Keratinocyte (primary cell): ENCODE data around the gene NRG2.

Experiments
- EZH2 ChIP-seq: IDR thresholded peaks from one replicate; pipeline ENCODE4 v1.6.1; 2012; ENCODE audit warnings: inconsistent platforms, mild to moderate bottlenecking, low read length, moderate library complexity
- TF ChIP-seq, protein P1 (sequence below), 3 experiments: IDR thresholded peaks in 1 of 3; conservative IDR thresholded peaks in 1 of 3; optimal IDR thresholded peaks in 1 of 3; 2 replicates in 2 of 3; 3 replicates in 1 of 3; pipeline versions ENCODE3 to v1.5.1; 2011; ENCODE audit warnings: low read length in 3 of 3, mild to moderate bottlenecking in 3 of 3, moderate library complexity in 2 of 3, control low read depth in 1 of 3, inconsistent platforms in 1 of 3; ENCODE audit not compliant: insufficient read depth in 2 of 3; ENCODE audit errors: extremely low read depth in 1 of 3

DNA sequence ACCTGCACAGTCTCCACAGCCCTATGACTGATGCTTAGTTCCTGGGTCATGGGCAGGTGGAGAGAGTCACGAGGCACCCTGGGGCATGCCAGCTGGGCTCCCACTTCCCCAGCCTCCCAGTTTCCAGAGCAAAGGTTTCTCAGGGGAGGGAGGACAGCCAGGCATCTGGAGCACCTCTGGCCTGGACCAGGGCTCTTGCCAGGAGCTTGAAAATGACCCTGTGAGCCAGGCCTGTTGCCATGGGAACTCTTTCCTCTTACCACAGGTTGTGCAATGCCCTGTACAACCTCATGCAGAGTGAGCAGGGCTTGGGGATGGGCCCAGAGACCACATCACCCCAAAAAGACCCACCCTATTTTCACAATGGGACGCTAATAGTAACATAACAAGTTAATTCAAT is 134.3 kb downstream of the NRG2 start:
- TF ChIP-seq, protein P1, sequence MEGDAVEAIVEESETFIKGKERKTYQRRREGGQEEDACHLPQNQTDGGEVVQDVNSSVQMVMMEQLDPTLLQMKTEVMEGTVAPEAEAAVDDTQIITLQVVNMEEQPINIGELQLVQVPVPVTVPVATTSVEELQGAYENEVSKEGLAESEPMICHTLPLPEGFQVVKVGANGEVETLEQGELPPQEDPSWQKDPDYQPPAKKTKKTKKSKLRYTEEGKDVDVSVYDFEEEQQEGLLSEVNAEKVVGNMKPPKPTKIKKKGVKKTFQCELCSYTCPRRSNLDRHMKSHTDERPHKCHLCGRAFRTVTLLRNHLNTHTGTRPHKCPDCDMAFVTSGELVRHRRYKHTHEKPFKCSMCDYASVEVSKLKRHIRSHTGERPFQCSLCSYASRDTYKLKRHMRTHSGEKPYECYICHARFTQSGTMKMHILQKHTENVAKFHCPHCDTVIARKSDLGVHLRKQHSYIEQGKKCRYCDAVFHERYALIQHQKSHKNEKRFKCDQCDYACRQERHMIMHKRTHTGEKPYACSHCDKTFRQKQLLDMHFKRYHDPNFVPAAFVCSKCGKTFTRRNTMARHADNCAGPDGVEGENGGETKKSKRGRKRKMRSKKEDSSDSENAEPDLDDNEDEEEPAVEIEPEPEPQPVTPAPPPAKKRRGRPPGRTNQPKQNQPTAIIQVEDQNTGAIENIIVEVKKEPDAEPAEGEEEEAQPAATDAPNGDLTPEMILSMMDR (optimal IDR thresholded peaks at IDR 0.05 in 1 of 3, IDR thresholded peaks at IDR 0.05 in 1 of 3, conservative IDR thresholded peaks at IDR 0.05 in 1 of 3; ENCODE audit: extremely low read depth in 1 of 3, insufficient read depth in 2 of 3, low read length in 3 of 3): no peak
- TF ChIP-seq EZH2: no peak
